Neural cell (in vitro differentiated cells): Measurements from ENCODE around the gene ZCCHC3.

Experiments used
- CTCF ChIP-seq: fragments of 450-650 bp; IDR thresholded peaks from 2 replicates; pipeline ENCODE4 v1.5.1; 2014; ENCODE audit warnings: antibody characterized with exemption, mild to moderate bottlenecking, moderate library complexity; ENCODE audit not compliant: poor library complexity, severe bottlenecking
- EP300 ChIP-seq: fragments of 450-650 bp; conservative IDR thresholded peaks from 2 replicates; pipeline ENCODE4 v1.6.1; 2014; ENCODE audit warnings: antibody characterized with exemption, mild to moderate bottlenecking, moderate library complexity; ENCODE audit not compliant: poor library complexity, severe bottlenecking
- MXI1 ChIP-seq: fragments of 450-650 bp; conservative IDR thresholded peaks from 2 replicates; pipeline ENCODE4 v1.6.1; 2014; ENCODE audit warnings: antibody characterized with exemption, mild to moderate bottlenecking; ENCODE audit not compliant: poor library complexity, severe bottlenecking
- POLR2AphosphoS5 ChIP-seq: IDR thresholded peaks from 2 replicates; pipeline ENCODE4 v1.6.1; 2012
- RAD21 ChIP-seq: fragments of 450-650 bp; conservative IDR thresholded peaks from 2 replicates; pipeline ENCODE4 v1.6.1; 2014; ENCODE audit warnings: antibody characterized with exemption, mild to moderate bottlenecking, moderate library complexity
- REST ChIP-seq: IDR thresholded peaks from 2 replicates; pipeline ENCODE4 v1.6.1; 2012; ENCODE audit warnings: borderline replicate concordance

DNA sequence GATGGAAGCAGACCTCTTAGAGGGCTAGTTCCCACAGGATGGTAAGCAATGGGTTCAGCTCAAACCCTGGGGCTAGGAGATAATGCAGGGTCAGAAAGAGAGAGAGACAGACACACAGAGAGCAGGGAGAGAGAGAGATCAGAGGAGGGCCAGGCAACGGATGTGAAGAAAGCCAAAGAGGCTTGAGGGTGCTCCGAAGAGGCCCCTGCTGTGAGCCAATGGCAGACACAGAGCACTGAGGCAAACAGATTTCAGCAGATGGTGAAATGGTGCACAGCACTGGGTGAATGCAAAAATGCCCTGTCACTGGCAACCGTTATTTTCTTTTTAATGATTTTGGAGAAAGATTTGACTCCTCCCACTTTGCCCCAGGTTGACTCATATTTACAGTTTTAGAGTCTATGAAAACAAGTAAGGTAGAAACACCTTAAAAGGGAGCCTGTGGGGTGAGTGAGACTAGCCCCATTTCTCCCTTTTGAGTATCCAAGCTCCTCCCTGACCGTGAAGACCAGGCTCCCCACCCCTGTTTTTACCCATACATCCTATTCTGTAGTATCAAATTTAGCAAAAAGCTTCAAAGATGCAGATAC, 39.0 kb upstream of the ZCCHC3 start:
- TF ChIP-seq CTCF: no peak
- no peak for TF ChIP-seq RAD21
- TF ChIP-seq EP300: no peak
- no peak for TF ChIP-seq POLR2AphosphoS5
- no peak for TF ChIP-seq REST
- TF ChIP-seq MXI1: no peak
